Stimulated activated CD8-positive, alpha-beta memory T cell treated with anti-CD3 and anti-CD28 coated beads, Interleukin-4, amount 100 ng/mL, for 48 hours (primary cell): ENCODE data around the gene TES.

Experiments
- DNase-seq: peaks from one replicate; pipeline ENCODE4 v3.0.0-alpha.2; 2020

TES gene

DNA sequence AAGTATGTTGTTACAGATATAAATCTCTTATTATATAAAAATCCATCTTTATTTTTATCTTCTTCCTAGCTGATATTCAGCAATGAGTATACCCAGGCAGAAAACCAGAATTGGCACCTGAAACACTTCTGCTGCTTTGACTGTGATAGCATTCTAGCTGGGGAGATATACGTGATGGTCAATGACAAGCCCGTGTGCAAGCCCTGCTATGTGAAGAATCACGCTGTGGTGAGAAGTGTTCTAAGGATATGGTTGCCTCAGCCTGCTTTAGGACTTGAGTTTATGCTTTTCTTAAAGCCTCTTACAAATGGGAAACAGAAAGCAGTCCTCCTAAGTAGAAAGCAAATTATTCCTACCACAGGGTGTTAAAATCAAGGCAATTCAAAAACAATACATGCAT lies 41.9 kb downstream of the TES start:
- DNase-seq = no peak

DNA sequence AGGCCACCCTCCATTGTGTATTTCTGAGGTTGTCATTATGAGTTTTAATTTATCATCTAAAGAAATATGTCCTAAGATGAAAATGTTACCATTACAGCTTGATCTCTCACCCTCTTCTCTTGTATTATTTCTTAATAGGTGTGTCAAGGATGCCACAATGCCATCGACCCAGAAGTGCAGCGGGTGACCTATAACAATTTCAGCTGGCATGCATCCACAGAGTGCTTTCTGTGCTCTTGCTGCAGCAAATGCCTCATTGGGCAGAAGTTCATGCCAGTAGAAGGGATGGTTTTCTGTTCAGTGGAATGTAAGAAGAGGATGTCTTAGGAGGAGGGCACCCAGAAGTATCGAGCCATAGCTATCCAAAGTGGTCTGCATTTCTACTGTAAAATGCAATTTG lies 46.8 kb downstream of the TES start:
- no peak for DNase-seq

DNA sequence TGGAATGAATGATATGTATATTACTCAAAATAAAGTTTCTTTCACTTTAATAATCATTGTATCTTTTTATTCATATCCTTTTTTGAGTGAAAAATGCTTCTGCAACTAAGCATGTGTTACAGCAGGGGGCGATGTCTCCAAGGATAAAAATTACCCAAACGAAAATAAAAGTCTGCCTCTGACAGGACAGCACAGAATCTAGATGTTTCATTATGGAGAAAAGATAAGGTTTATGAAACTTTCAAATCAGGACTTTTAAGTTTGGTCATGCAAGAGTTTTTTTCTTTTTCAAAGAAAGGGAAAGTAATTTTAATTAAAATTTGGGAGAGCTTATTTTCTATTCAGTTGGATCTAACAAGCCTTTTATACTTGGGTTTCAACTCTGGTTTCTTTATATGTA lies 48.4 kb downstream of the TES start:
- DNase-seq = no peak

GRCh38 chr7:116259156-116259870 lies 49.0 kb downstream of the TES start:
- DNase-seq = no peak

GRCh38 chr7:116259871-116260440 lies 49.6 kb downstream of the TES start:
- DNase-seq = no peak

DNA sequence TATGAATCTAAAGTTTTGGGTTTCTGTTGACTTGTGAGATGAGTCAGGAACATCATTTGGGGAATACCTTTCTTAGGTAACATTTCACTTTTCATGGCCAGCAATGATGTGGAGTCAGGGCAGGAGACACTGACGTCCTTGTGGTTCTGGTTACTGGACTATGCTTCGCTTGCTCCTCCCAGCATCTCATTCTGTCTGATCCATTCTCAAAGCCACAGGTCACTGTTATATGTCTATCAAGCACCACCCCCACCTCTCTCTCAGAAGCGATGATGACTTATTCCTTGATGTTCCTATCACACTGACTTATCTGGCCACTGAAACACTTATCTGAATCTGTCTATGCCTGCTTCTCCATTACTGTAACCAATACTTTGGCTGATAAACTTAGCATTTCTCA lies 51.6 kb downstream of the TES start:
- no peak for DNase-seq

DNA sequence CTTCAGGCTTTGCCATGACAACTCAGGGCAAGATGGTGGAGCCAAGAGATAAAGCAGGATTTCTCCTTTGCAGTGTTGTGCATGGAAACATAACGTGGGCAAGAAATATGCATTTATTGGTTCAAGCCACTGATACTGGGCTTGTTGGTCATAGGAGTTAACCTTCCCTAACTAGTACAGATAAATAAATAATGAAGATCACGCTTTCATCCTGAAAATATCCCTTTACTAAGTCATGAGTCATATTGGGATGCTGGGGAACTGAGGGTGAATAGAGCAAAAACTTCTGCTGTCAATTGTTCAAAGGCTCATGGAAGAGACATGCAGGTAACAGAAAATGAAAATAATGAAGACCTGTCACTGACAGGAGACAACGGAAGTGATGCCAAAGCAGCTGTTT lies 55.5 kb downstream of the TES start:
- DNase-seq = no peak

DNA sequence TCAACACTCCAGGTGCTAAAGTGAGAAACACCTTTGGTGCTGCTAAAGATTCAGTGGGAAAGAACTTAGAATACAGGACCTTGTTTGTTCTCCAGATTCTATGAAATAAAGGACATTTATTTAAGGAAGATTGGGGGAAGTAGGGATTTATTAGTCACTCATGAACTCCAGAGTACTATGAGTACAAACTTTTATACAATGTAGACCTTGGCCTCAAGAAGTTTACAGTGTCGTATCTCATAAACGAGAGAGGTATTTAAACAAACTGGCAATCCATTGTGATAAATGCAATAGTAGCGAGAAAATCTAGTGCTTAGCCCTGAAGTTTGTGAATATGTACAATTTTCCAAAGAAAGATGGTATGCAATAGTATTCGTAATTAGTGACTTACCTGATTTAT lies 59.1 kb downstream of the TES start:
- DNase-seq = no peak

GRCh38 chr7:116271161-116271913 lies 61.0 kb downstream of the TES start:
- DNase-seq = no peak

DNA sequence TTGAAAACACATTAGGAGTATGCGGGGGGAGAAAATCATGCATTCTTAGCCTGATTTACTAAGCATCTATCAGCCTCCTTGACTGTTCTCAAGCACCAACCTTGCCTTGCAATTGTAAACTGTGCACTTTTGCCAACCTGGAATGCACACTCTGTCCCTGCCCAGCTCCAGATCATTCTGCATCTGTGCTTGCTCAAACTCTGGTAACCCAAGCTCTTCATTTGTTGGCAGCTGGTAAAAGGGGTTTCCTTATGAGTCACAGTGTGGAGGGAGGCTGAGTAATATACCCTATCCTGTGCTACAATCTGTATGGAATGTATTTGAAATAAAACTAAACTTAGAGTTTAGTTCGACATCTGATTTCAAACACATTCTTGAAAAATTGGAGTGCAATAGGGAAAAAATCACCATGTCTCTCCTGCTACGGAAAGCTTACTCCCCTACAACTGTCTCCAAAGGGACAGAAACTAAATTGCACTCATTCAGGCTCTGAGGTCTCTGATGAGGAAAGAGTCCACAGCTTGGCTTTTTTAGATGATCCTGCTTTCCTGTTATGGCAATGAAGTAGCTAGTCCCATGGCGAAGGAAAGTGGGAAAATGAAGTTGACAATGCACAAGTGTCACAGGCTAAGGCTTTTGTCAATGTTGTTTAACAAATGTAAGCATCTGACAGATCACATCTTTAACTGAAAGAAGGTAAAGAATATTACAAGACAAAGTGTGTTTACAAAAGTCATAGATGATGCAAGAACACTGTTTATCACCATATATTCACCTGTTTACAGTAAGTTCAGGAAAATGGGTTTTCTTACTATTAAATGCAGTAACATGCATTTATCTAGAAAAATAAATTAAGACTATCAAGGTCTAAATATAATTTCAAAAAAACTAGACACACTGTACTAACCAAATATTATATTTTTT lies 61.9 kb downstream of the TES start:
- no peak for DNase-seq

GRCh38 chr7:116273283-116273917 lies 63.1 kb downstream of the TES start:
- DNase-seq = no peak

- no peak for DNase-seq
Measured at GRCh38 chr7:116273918-116274301, 63.6 kb downstream of the TES start.

DNA sequence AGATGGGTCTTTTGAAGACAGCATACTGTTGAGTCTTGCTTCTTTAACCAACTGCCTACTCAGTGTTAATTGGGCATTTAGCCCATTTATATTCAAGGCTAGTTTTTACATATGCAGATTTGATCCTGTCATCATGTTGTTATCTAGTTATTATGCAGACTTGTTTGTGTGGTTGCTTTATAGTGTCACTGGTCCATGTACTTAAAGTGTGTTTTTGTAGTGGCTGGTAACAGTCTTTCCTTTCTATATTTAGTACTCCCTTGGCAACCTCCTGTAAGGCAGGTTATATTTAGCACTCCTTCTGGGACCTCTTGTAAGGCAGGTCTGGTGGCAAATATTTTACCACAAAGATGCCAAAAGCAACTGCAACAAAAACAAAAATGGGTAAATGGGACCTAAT lies 66.7 kb downstream of the TES start:
- DNase-seq = no peak

GRCh38 chr7:116279217-116279616 lies 68.9 kb downstream of the TES start:
- DNase-seq = no peak

GRCh38 chr7:116280803-116281202 lies 70.5 kb downstream of the TES start:
- no peak for DNase-seq

- DNase-seq = no peak
Measured at GRCh38 chr7:116283595-116284204, 73.4 kb downstream of the TES start.

DNA sequence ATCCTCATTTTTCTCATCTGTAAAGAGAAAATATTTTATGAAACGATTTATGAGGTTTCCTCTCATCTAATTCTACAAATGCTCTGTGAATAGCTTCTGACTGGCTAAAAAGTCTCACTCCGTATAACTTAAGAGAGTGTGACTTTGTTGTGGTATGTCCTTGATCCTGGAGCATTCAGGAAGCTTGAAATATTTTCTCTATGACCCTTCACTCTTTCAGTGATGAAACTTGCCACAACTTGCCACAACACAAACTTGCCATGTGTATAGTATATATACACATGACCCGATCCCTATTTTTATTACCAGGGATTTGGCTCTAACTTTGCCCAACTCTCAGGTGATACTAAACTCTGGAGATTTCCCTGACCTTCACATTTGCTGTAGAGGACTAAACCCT lies 74.1 kb downstream of the TES start:
- no peak for DNase-seq

GRCh38 chr7:116285252-116285651 lies 74.9 kb downstream of the TES start:
- no peak for DNase-seq

- no peak for DNase-seq
Measured at GRCh38 chr7:116290740-116291139, 80.4 kb downstream of the TES start.

DNA sequence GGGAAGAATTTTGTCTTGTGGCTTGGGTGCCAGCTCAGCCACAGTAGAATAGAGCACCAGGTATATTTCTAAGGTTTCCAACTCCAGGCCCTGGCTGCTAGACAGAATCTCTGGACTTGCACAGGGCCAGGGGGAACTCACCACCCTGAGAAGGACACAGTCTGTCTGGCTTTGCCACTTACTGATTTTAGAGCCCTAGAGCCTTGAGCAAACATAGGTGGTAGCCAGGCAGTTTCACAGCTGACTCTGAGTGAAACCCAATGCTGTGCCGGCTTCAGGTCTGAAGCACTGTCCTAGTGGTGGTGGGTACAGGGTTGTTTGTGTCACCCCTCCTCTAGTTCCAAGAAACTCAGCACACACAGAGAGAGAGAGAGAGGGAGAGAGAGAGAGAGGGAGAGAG lies 81.6 kb downstream of the TES start:
- no peak for DNase-seq

DNA sequence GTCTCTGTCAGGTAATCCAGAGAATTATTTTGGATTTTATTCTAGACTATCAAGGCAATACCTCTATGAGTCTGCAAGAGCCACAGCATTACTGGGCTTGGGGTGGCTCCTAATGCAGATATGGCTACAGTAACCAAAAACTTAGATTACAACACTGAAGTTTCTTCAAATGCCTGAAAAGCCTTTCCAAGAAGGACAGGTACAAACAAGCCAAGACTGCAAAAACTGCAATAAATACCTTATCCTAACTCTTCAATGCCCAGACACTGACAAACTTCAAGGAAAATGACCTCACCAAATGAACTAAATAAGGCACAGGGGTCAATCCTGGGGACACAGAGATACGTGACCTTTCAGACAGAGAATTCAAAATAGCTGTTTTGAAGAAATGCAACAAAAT lies 82.0 kb downstream of the TES start:
- no peak for DNase-seq

DNA sequence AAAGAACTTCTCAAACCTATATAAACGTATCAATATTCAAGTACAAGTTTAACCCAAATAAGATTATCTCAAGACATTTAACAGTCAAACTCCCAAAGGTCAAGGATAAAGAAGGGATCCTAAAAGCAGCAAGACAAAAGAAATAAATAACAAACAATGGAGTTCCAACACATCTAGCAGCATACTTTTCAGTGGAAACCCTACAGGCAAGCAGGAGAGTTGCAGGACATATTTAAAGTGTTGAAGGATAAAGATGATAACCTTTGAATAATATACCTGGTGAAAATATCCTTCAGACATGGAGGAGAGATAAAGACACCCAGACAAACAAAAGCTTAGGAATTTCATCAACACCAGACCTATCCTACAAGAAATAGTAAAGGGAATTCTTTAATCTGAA lies 82.8 kb downstream of the TES start:
- DNase-seq = no peak
